ENCODE data around the gene HUWE1. TPM values are rescaled to one million over a fixed set of nuclear protein-coding genes. Genes with fewer than 3 reads are reported as not detected.

HUWE1 gene
- total RNA-seq, 1 donor from 2014 or later: 95.3 TPM

GRCh38 chrX:53684415-53685192, 1.9 kb downstream of the HUWE1 start:
- no peak for DNase-seq

- peak; percentile 89 for DNase-seq
Measured at GRCh38 chrX:53683556-53684414, 2.7 kb downstream of the HUWE1 start.

- DNase-seq: peak; percentile 7
Measured at GRCh38 chrX:53682885-53683555, 3.5 kb downstream of the HUWE1 start.

- no peak for DNase-seq
Measured at GRCh38 chrX:53681661-53682060, 4.9 kb downstream of the HUWE1 start.

DNA sequence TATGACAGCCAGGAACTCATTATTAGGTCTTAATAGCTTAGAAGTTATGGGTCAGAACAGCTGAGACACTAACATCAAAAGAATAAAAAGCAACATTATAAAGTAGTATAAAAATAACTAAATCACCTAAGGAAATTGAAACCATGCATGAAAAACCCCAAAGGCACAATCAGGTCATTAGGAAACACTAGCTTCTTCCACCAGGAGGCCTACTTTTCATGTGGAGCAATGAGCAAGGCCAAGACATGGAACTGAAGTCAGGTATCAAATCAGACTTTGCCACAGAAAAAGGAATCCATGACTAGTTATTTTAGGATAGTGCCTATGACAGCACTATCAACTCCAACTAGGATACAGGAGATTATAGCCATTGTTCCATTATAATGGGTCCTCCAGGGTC, 7.9 kb downstream of the HUWE1 start:
- DNase-seq: no peak

GRCh38 chrX:53677286-53677685, 9.2 kb downstream of the HUWE1 start:
- no peak for DNase-seq

GRCh38 chrX:53674581-53674980, 11.9 kb downstream of the HUWE1 start:
- no peak for DNase-seq

DNA sequence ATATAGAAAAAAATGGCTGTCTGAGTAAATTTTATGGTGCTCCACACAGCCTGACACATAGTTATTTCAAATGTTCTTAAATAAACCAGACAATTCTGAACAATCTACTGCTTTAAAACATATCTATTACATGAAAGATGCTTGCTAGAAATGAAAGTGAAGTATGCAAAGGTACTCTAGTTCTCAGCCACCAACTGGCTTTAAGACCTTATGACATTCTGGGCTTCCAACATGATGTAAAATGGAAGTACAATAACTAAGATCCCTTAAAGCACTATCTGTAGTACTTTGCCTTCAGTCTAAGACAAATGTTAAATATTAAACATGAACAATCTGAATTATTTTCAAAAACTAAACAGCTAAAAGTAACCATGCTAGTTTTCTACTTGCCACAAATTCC, 17.3 kb downstream of the HUWE1 start:
- no peak for DNase-seq

GRCh38 chrX:53666171-53666570, 20.3 kb downstream of the HUWE1 start:
- no peak for DNase-seq

DNA sequence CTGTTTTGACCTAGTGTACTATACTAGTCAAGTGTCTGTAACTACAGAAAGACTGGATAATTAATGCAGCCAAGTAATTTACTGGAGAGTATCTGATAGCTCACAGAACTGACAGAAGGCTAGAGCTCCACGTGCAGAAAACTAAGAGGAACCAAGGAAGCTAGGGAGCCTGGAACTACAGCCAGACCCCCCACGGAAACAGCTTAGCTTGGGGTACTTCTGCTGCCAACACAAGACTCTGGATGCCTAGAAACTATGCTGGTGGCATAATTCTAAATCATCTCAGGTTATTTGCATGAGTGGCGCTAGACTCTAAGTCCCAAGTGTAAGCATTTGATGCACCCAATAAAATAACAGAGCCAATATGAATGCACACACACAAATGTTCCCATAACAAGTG, 26.5 kb downstream of the HUWE1 start:
- DNase-seq: no peak

GRCh38 chrX:53659039-53659438, 27.5 kb downstream of the HUWE1 start:
- no peak for DNase-seq

DNA sequence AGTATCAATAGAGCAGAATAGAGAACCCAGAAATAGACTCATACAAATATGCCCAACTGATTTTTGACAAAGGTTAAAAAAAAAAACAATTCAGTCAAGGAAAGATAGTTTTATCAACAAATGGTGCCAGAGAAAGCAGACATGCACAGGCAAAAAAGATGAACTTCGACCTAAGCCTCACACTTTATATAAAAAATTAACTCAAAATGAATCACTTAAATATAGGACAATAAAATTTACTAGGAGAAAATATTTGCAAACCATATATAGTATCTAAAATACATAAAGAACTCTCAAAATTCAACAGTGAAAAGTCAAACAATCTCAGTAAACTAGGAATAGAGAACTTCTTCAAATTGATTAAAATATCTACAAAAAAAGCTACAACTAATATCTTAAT, 29.7 kb downstream of the HUWE1 start:
- DNase-seq: no peak

DNA sequence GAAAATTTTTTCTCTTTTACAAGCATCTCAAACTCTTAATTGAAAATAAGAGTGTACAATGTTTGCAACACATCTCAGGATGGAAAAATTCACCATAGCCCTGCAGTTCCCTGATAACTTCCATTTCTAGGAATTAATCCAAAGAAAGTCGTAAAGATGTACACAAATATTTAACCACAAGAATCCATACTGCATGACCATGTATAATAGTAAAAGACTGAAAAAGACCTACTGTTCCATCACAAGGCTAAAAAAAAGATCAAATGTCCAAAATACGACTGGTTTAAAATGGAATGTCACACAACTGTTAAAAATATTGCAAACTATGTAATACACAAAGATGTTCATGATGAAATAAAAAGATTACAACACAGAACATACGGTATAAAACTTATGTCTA, 32.1 kb downstream of the HUWE1 start:
- no peak for DNase-seq

DNA sequence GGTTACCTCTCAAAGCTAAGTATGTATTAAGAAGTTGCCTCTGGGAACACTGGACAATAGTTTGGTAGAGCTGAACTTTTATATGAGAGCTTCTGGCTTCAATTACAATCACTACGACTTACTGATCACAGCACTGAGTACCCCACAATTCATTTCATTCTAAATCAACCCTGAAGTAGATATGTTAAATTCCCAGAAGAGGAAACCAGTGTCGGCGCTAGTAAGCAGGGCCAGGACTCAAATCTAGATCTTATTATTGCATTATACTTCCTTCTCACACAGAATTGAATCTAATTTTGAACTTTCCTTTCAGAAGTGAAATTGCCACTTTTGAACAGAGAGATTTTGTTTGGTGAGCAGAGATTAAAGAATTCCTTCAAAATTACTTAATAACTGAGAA, 41.8 kb downstream of the HUWE1 start:
- no peak for DNase-seq

- no peak for DNase-seq
Measured at GRCh38 chrX:53642337-53642736, 44.2 kb downstream of the HUWE1 start.

- no peak for DNase-seq
Measured at GRCh38 chrX:53639257-53639656, 47.3 kb downstream of the HUWE1 start.

GRCh38 chrX:53637479-53637878, 49.0 kb downstream of the HUWE1 start:
- no peak for DNase-seq

DNA sequence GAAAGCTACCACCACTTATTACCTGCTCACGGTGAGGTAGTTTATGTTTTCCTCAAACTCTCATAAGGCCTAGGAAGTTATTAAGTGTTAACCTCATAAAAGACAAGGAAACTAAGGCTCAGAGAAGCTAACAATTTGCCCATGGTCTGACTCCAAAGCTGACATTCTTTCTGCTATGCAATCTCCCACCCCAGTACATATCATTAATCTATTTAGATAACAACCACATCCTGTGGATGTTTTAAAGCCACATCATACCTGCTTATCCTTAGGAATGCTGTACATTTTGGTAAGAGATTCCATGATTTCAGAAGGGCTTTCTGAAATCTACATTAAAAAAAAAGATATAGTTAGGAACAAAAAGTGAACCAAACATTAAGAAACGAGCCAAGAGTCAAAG, 55.4 kb downstream of the HUWE1 start:
- no peak for DNase-seq

- no peak for DNase-seq
Measured at GRCh38 chrX:53630261-53630660, 56.3 kb downstream of the HUWE1 start.

DNA sequence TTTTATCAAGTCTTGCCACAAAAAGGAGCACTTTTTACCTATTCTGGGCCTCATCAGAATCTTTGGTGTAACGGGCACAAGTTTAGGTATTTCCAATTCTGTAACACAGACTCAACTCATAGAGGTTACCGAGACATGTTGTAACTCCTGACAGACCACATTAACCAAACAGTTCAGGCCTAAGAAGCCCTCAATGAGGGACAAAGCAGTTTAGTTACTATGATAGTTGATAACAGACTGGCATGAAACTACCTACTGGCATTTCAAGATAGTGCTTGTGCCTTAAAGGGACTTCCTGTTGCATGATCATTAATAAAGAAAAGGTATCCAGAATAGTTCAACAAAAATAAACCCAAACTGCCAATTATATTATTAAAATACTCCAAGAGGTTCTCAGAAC, 64.1 kb downstream of the HUWE1 start:
- no peak for DNase-seq

GRCh38 chrX:53621418-53621986, 65.0 kb downstream of the HUWE1 start:
- DNase-seq: no peak

DNA sequence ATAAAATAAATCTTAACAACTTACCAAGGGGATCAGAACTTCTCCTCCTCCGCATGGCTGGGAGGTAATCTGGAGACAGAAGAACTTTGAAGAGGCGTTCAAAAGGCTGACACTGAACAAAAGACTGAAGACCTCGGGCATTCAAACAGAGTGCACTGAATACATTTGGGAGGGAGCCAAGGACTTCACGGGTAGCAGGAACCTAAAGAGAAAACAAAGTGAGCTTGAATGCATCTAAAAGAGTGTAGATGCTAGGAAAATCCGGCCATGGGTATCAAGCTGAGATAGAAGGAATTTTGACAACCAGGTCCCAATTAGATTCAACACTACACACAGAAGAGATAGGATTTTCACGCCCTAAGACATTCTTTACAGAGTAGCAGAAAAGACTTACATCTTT, 69.6 kb downstream of the HUWE1 start:
- no peak for DNase-seq

DNA sequence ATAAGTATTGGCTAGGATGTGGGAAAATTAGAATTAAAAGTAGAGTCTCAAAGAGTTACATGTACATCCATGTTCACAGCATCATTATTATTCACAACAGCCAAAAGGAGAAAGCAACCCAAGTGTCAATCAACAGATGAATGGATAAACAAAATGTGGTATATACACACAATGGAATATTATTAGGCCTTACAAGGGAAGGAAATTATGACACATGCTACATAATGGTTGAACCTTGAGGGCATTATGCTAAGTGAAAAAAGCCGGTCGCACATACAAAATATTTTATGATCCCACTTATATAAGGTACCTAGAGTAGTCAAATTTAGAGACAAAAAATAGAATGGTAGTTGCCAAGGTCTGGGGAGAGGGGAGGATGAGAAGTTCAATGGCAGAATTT, 80.1 kb downstream of the HUWE1 start:
- DNase-seq: no peak

Measured in occipital lobe (tissue), 2 donors.